SH-SY5Y (cell line): ENCODE measurements around the gene ZBTB17.

ENCODE experiments used
- GATA2 ChIP-seq: IDR thresholded peaks from 2 replicates; pipeline ENCODE4 v1.6.1; 2011; ENCODE audit warnings: mild to moderate bottlenecking, low read depth, low read length
- GATA3 ChIP-seq: IDR thresholded peaks from 2 replicates; pipeline ENCODE4 v1.6.1; 2011; ENCODE audit warnings: low read depth, mild to moderate bottlenecking, low read length, moderate library complexity

DNA sequence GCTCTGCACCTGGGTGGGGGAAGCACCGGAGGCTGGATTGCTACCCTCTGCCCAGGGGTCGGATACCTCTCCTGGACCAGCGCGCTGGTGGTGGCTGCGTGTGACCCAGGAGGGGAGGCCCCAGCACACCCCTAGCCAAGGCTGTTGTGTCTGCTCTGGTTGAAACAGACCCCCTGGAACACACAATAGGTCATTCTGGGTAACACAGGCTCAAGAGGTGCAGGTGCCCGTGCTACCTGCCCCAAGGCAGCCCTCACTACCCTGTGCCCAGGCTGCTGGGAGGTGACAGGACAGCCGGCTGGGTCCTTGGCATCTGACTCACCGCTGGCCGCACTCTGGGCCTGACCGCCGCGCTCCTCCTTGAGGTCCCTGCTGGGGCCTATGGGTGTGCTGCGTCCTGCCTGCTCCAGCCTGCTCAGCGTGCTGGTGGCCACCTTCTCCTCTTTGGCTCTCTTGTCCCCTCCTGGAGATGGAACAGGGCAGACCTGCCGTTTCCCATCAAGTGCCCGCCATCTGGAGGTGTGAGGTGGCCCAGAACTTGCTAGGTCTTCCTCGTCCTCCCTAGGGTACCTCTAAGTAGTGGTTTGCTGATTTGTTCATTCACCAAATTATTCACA is 30.0 kb downstream of the ZBTB17 start:
- TF ChIP-seq GATA3 (no peak), GATA2 (no peak)
